Type B pancreatic cell (in vitro differentiated cells): ENCODE data around the gene SPEG. TPM values are rescaled to one million over a fixed set of nuclear protein-coding genes. Genes with fewer than 3 reads are reported as not detected.
A peak's percentile ranks its signal among the peaks of the same experiment; 100 is the strongest.

Experiments
- DNase-seq: peaks from one replicate; pipeline ENCODE4 v3.0.0; 2021; ENCODE audit warnings: mixed read lengths; ENCODE audit not compliant: unreplicated experiment; ENCODE audit errors: extremely low spot score
- H3K27ac Mint-ChIP-seq: 2 replicates; pipeline ENCODE4 v1.8.0; 2021; ENCODE audit warnings: mild to moderate bottlenecking, mixed read lengths
- H3K27me3 Mint-ChIP-seq: 2 replicates; pipeline ENCODE4 v1.8.0; 2021; ENCODE audit warnings: mixed read lengths
- H3K36me3 Mint-ChIP-seq: 2 replicates; pipeline ENCODE4 v1.8.0; 2021; ENCODE audit warnings: mixed read lengths
- H3K4me1 Mint-ChIP-seq: one replicate; pipeline ENCODE4 v1.8.0; 2021; ENCODE audit warnings: mixed read lengths; ENCODE audit not compliant: unreplicated experiment
- H3K4me3 Mint-ChIP-seq: 2 replicates; pipeline ENCODE4 v1.8.0; 2021; ENCODE audit warnings: mild to moderate bottlenecking, mixed read lengths
- H3K9me3 Mint-ChIP-seq: 2 replicates; pipeline ENCODE4 v1.8.0; 2021; ENCODE audit warnings: mixed read lengths
- total RNA-seq: library from RNA; stranded (reverse); gene quantifications from 2 replicates; pipeline ENCODE4 v1.2.1, GENCODE V29; 2021; ENCODE audit warnings: low replicate concordance
- TF ChIP-seq, protein P1 (sequence below): fragments of 200-600 bp; sonication (generic); conservative IDR thresholded peaks from 2 replicates; pipeline ENCODE4 v1.5.0; 2021; ENCODE audit warnings: antibody characterized with exemption, mild to moderate bottlenecking

The SPEG gene
- total RNA-seq, 1 donor from 2014 or later = 49.4 TPM

DNA sequence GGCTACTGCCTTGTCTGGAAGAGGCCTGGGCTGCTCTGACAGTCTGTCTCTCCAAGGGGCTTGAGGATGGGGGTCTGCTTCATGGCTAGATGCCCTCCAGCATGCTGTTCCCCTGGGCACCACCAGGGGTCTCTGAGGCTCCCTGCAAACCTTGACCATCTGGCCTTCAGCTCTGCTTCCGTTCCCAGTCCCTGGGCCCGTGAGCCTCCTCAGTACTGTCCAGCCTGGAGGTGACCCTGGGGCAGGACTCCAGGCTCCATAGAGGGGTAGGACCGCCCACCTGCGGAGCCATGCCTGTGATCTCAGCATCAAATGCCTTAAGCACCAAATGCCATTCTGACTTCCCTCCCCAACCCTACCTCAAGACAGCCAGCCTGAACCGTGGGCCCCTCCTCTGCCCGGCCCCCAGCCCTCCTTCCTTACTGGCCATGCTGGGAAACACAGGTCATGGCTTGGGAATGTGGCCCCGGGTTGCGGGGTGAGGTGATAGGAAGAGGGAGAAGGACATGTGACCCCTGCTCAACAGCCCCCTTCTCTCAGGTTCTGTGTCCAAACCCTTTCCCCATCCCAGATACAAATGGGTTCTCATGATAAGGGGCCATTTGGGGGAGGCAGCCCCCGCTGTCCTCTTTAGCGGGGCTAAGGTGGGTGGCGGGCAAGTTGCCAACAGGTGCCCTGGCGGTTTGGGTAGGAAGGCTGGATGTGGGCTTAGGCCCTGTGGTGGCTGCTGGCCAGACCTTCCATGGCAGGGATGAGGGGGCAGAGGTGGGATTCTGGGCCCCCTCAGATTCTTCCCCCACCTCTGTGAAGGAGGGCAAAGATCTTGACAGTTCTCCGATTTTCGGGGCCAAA lies 25.0 kb downstream of the SPEG start:
- no peak overlapping the region for H3K4me3 Mint-ChIP-seq
- DNase-seq = no peak
- H3K27ac Mint-ChIP-seq = no peak overlapping the region
- no peaks in the 10 kb centered on the region for H3K9me3 Mint-ChIP-seq
- H3K4me1 Mint-ChIP-seq = peaks cover 21% of the 10 kb centered on the region
- TF ChIP-seq, protein P1, sequence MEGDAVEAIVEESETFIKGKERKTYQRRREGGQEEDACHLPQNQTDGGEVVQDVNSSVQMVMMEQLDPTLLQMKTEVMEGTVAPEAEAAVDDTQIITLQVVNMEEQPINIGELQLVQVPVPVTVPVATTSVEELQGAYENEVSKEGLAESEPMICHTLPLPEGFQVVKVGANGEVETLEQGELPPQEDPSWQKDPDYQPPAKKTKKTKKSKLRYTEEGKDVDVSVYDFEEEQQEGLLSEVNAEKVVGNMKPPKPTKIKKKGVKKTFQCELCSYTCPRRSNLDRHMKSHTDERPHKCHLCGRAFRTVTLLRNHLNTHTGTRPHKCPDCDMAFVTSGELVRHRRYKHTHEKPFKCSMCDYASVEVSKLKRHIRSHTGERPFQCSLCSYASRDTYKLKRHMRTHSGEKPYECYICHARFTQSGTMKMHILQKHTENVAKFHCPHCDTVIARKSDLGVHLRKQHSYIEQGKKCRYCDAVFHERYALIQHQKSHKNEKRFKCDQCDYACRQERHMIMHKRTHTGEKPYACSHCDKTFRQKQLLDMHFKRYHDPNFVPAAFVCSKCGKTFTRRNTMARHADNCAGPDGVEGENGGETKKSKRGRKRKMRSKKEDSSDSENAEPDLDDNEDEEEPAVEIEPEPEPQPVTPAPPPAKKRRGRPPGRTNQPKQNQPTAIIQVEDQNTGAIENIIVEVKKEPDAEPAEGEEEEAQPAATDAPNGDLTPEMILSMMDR = peak; percentile 89
- H3K36me3 Mint-ChIP-seq = peaks cover 5% of the 10 kb centered on the region
- H3K27me3 Mint-ChIP-seq = peaks cover 3% of the 10 kb centered on the region

DNA sequence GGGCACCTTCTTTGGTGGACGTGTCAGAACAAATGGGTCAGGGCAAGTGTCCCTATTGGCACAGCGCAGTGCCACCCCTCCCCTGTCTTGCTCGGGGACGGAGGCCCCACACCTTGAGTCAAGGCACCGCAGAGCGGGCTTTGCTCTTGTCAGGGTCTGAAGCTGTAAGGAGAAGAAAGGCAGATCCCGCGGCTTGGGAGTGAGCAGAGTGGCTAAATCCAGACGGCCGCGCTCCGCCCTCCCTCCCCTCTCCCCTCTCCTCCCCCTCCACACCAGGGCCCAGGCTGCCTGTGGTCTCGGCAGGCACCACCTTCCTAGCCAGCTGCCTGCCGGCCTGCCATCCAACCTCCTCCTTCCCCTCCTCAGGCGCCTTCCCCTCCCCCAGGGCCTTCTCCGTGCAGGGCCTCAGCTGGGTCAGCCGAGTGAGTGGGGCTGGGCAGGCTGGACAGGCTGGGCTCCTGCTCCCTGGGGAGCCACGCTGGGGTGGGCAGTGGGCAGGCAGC lies 25.8 kb downstream of the SPEG start:
- TF ChIP-seq, protein P1 = no peak
- H3K27me3 Mint-ChIP-seq = peaks cover 3% of the 10 kb centered on the region
- no peak for DNase-seq
- no peaks in the 10 kb centered on the region for H3K9me3 Mint-ChIP-seq
- peaks cover 5% of the 10 kb centered on the region for H3K36me3 Mint-ChIP-seq
- H3K27ac Mint-ChIP-seq = no peak overlapping the region
- peaks cover 21% of the 10 kb centered on the region for H3K4me1 Mint-ChIP-seq
- no peak overlapping the region for H3K4me3 Mint-ChIP-seq

DNA sequence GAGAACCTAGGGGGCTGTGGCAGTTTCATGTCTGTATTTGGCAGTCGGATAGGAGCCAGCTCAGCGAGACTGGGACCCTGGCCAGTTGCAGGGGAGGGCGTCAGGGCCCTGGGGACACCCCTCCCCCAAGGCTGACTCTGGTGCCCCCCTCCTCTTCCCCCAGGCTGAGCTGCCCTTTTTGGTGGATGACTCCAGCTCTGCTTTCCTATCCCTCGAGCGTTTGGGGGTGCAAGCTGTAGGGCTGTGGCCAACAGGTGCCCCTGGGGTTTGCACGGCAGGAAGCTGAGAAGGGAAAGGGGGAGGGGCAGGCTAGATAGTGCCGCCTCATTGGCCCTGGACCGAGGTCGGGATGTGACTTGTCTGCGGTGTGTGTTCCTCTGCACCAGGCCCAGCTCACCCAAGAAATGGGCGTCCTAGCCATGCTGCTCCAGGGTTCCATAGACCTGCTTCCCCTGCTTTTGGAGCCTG lies 26.4 kb downstream of the SPEG start:
- H3K27me3 Mint-ChIP-seq = peaks cover 3% of the 10 kb centered on the region
- DNase-seq = no peak
- no peak overlapping the region for H3K4me3 Mint-ChIP-seq
- H3K36me3 Mint-ChIP-seq = peaks cover 5% of the 10 kb centered on the region
- no peaks in the 10 kb centered on the region for H3K9me3 Mint-ChIP-seq
- TF ChIP-seq, protein P1 = no peak
- no peak overlapping the region for H3K27ac Mint-ChIP-seq
- peaks cover 21% of the 10 kb centered on the region for H3K4me1 Mint-ChIP-seq

DNA sequence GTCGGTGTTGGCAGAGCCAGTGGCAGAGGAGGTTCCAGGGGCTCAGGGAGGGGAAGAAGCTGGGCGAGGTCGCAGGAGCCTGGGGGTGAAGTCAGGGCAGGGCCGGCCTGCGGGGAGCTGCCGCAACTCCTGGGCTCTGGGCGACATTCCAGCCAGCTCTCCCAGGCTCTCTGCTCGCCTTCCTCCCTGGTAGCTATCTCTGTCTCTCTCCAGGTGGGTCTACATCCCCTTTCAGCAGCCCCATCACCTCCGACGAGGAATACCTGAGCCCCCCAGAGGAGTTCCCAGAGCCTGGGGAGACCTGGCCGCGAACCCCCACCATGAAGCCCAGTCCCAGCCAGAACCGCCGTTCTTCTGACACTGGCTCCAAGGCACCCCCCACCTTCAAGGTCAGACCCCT lies 27.0 kb downstream of the SPEG start:
- Mint-ChIP-seq H3K4me1 (peaks cover 21% of the 10 kb centered on the region), H3K27ac (no peak overlapping the region), H3K36me3 (peaks cover 5% of the 10 kb centered on the region), H3K4me3 (no peak overlapping the region), H3K27me3 (peaks cover 3% of the 10 kb centered on the region), H3K9me3 (no peaks in the 10 kb centered on the region)
- no peak for DNase-seq
- TF ChIP-seq, protein P1 = no peak

DNA sequence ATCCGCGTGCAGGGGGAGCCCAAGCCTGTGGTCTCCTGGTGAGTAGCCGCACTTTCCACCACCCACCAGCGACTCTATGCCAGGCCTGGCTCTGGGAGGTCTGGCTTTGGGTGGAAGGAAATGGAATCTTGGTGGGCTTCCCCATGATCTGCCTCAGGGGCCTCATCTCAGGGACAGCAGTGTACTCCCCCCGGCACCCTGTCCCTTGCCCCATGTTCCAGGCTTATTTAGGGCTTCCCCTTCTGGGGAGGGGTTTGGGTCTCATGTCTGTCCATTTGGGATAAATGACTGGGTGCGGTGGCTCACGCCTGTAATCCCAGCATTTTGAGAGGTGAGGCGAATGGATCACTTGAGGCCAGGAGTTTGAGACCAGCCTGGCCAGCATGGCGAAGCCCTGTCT lies 27.7 kb downstream of the SPEG start:
- DNase-seq = no peak
- peaks cover 21% of the 10 kb centered on the region for H3K4me1 Mint-ChIP-seq
- no peak overlapping the region for H3K4me3 Mint-ChIP-seq
- TF ChIP-seq, protein P1 = no peak
- no peak overlapping the region for H3K27ac Mint-ChIP-seq
- H3K9me3 Mint-ChIP-seq = no peaks in the 10 kb centered on the region
- peaks cover 5% of the 10 kb centered on the region for H3K36me3 Mint-ChIP-seq
- peaks cover 3% of the 10 kb centered on the region for H3K27me3 Mint-ChIP-seq
